Lung (tissue), 12 donors: ENCODE results near the gene CEP192. TPM values are rescaled to one million over a fixed set of nuclear protein-coding genes. Genes with fewer than 3 reads are reported as not detected.

Experiments used
- ATAC-seq: fragments of 200-7000 bp; cut with Tn5 transposase; one replicate; pipeline ENCODE4 v1.9.1; 2020; ENCODE audit warnings: moderate number of reproducible peaks; ENCODE audit not compliant: insufficient read depth, low FRiP score
- DNase-seq, 3 donors: peaks; one replicate each; pipeline ENCODE4 v3.0.0-alpha.2; 2013 to 2017
- H3K27ac ChIP-seq, 2 donors: one replicate each; pipeline ENCODE4 v1.5.1; 2013; ENCODE audit warnings: mild to moderate bottlenecking in 2 of 2, moderate library complexity in 2 of 2, control low read depth in 1 of 2, inconsistent platforms in 1 of 2, low read depth in 1 of 2, low read length in 1 of 2
- H3K27me3 ChIP-seq, 3 donors: one replicate each; pipeline ENCODE4 v1.5.1; 2013; ENCODE audit warnings: low read length in 2 of 3; ENCODE audit not compliant: control insufficient read depth in 3 of 3, insufficient read depth in 3 of 3
- H3K36me3 ChIP-seq, 4 donors: one replicate each; pipeline ENCODE4 v1.5.1; 2013; ENCODE audit warnings: low read length in 4 of 4, mild to moderate bottlenecking in 1 of 4, moderate library complexity in 1 of 4; ENCODE audit not compliant: control insufficient read depth in 4 of 4, insufficient read depth in 4 of 4
- H3K4me1 ChIP-seq, 5 donors: one replicate each; pipeline ENCODE4 v1.5.1; 2013; ENCODE audit warnings: low read length in 5 of 5, mild to moderate bottlenecking in 2 of 5, moderate library complexity in 1 of 5; ENCODE audit not compliant: control insufficient read depth in 5 of 5, insufficient read depth in 5 of 5
- H3K4me3 ChIP-seq: one replicate; pipeline ENCODE4 v1.5.1; 2013; ENCODE audit warnings: mild to moderate bottlenecking, control low read depth, moderate library complexity
- H3K9ac ChIP-seq, 2 donors: one replicate each; pipeline ENCODE4 v1.5.1; 2013; ENCODE audit warnings: low read length in 2 of 2, control low read depth in 1 of 2; ENCODE audit not compliant: insufficient read depth in 1 of 2
- H3K9me3 ChIP-seq, 4 donors: one replicate each; pipeline ENCODE4 v1.5.1; 2013; ENCODE audit warnings: low read length in 3 of 4, mild to moderate bottlenecking in 1 of 4, moderate library complexity in 1 of 4; ENCODE audit not compliant: control insufficient read depth in 4 of 4, insufficient read depth in 3 of 4
- CTCF ChIP-seq: IDR thresholded peaks from 2 replicates; pipeline ENCODE4 v1.5.1; 2012; ENCODE audit warnings: mild to moderate bottlenecking; ENCODE audit errors: control extremely low read depth, extremely low read depth
- WGBS, 2 donors: extraction: QIAGEN DNeasy Blood & Tissue Kit; methylation state at CpG; one replicate each; pipeline ENCODE4 v1.1.7; 2013; 5-methylcytosine and 5-hydroxymethylcytosine counted together
- polyA plus RNA-seq, 2 donors: library from polyadenylated mRNA; stranded (reverse); fragments of 200-250 nt; gene quantifications; one replicate each; pipeline ENCODE4 v1.2.1, GENCODE V29; 2013
- total RNA-seq, 2 donors: library from RNA; depleted of rRNA in 1 of 2; stranded (reverse); fragments of >200 nt in 1 of 2; gene quantifications; one replicate each; pipeline ENCODE4 v1.2.1, GENCODE V29; 2014 to 2021
- donor health status: control.
- donor health status: control.
- donor health status: Bipolar disorder and iron deficiency.
- donor health status: healthy.
- donor health status: DM: yes; HTN: yes; CAD: no.

The CEP192 gene
- total and polyA plus RNA-seq, 4 donors: 8.0 to 43.0 (median 16.6) TPM

GRCh38 chr18:13043066-13043465 is 51.9 kb downstream of the CEP192 start:
- no peak overlapping the region for H3K27ac ChIP-seq
- no peak for DNase-seq
- peaks cover 8 to 34% (median 20%) of the 10 kb centered on the region in 4 donors for H3K36me3 ChIP-seq
- no peak for TF ChIP-seq CTCF
- H3K9ac ChIP-seq: no peak overlapping the region
- no peak for ATAC-seq
- H3K4me3 ChIP-seq: no peak overlapping the region
- H3K9me3 ChIP-seq: peaks cover 0 to 1% (median 0%) of the 10 kb centered on the region in 4 donors
- 88 to 98% methylated on average over 4 of the region's 4 CpGs for WGBS, 2 donors
- H3K4me1 ChIP-seq: no peaks in the 10 kb centered on the region
- no peaks in the 10 kb centered on the region for H3K27me3 ChIP-seq

- Histone ChIP-seq H3K36me3 (peaks cover 18 to 29% (median 26%) of the 10 kb centered on the region in 4 donors), H3K27ac (no peak overlapping the region), H3K4me3 (no peak overlapping the region), H3K4me1 (no peaks in the 10 kb centered on the region), H3K9me3 (peaks cover 0 to 1% (median 0%) of the 10 kb centered on the region in 4 donors), H3K9ac (no peak overlapping the region), H3K27me3 (no peaks in the 10 kb centered on the region)
- DNase-seq: no peak
- no peak for TF ChIP-seq CTCF
- 38 to 77% methylated on average over 6 of the region's 6 CpGs for WGBS, 2 donors
- no peak for ATAC-seq
Observed at GRCh38 chr18:13048061-13048595, 57.0 kb downstream of the CEP192 start.

- TF ChIP-seq CTCF: no peak
- Histone ChIP-seq H3K27me3 (no peaks in the 10 kb centered on the region), H3K9ac (no peak overlapping the region), H3K9me3 (peaks cover 0 to 2% (median 0%) of the 10 kb centered on the region in 4 donors), H3K36me3 (peaks cover 29 to 39% (median 32%) of the 10 kb centered on the region in 4 donors), H3K27ac (no peak overlapping the region), H3K4me3 (no peak overlapping the region), H3K4me1 (no peaks in the 10 kb centered on the region)
- 96 to 98% methylated on average over 6 of the region's 6 CpGs for WGBS, 2 donors
- DNase-seq (no peak), ATAC-seq (no peak)
Observed at GRCh38 chr18:13051159-13051558, 60.0 kb downstream of the CEP192 start.

- Histone ChIP-seq H3K9ac (no peak overlapping the region), H3K27me3 (no peaks in the 10 kb centered on the region), H3K9me3 (peaks cover 0 to 3% (median 0%) of the 10 kb centered on the region in 4 donors), H3K27ac (no peak overlapping the region), H3K4me1 (no peaks in the 10 kb centered on the region), H3K36me3 (peaks cover 31 to 44% (median 35%) of the 10 kb centered on the region in 4 donors), H3K4me3 (no peak overlapping the region)
- 38 to 62% methylated on average over 4 of the region's 4 CpGs for WGBS, 2 donors
- DNase-seq (no peak), ATAC-seq (no peak)
- TF ChIP-seq CTCF: no peak
Observed at GRCh38 chr18:13051950-13052349, 60.8 kb downstream of the CEP192 start.
